Colonic mucosa (tissue), 4 donors: ENCODE data around the gene SLC16A8. TPM values are rescaled to one million over a fixed set of nuclear protein-coding genes. Genes with fewer than 3 reads are reported as not detected.
"Not testable (repeated sequence)": the region's sequence is repeated elsewhere in the genome, so short reads cannot be mapped to it uniquely, and the experiment has no call there.

Experiments used
- DNase-seq: peaks from one replicate; pipeline ENCODE4 v3.0.0-alpha.2; 2020
- H3K27ac ChIP-seq: fragments of 200-600 bp; one replicate; pipeline ENCODE4 v1.8.0; 2021
- H3K27me3 ChIP-seq: fragments of 200-600 bp; one replicate; pipeline ENCODE4 v1.8.0; 2021
- H3K36me3 ChIP-seq: fragments of 200-600 bp; one replicate; pipeline ENCODE4 v1.8.0; 2021
- H3K4me1 ChIP-seq: fragments of 200-600 bp; one replicate; pipeline ENCODE4 v1.8.0; 2021; ENCODE audit warnings: mild to moderate bottlenecking
- H3K4me3 ChIP-seq: fragments of 200-600 bp; one replicate; pipeline ENCODE4 v1.8.0; 2021
- H3K9ac ChIP-seq, 2 donors: one replicate each; pipeline ENCODE4 v1.7.0; 2013; ENCODE audit warnings: control low read depth in 2 of 2, low read depth in 2 of 2, low read length in 2 of 2
- H3K9me3 ChIP-seq: fragments of 200-600 bp; one replicate; pipeline ENCODE4 v1.8.0; 2021
- intact Hi-C: fragments of 100-400 bp; cut with DNase I; formaldehyde crosslinking; loops from one replicate; pipeline ENCODE4 v1.14.1; 2022
- total RNA-seq, 2 donors: library from RNA; stranded (reverse); fragmentation: NEBNext Ultra II Directional in 1 of 2; extraction: Animal tissue kit (Norgen Biotek cat#: 25700) in 1 of 2; gene quantifications; one replicate each; pipeline ENCODE4 v1.2.1, GENCODE V29; 2021
- TF ChIP-seq, protein P1 (sequence below): fragments of 200-600 bp; IDR thresholded peaks from one replicate; pipeline ENCODE4 v1.8.0; 2022; ENCODE audit warnings: antibody characterized with exemption, mild to moderate bottlenecking
- donor health status: healthy.
- donor health status: DM: no; HTN: no; CAD: no.
- donor health status: DM: no; HTN: no; CAD: no.

Gene SLC16A8
- total RNA-seq, 2 donors from 2014 or later = 0.27 TPM; not detected in 1

GRCh38 chr22:38079804-38080203 lies 4.2 kb downstream of the SLC16A8 start:
- TF ChIP-seq, protein P1, sequence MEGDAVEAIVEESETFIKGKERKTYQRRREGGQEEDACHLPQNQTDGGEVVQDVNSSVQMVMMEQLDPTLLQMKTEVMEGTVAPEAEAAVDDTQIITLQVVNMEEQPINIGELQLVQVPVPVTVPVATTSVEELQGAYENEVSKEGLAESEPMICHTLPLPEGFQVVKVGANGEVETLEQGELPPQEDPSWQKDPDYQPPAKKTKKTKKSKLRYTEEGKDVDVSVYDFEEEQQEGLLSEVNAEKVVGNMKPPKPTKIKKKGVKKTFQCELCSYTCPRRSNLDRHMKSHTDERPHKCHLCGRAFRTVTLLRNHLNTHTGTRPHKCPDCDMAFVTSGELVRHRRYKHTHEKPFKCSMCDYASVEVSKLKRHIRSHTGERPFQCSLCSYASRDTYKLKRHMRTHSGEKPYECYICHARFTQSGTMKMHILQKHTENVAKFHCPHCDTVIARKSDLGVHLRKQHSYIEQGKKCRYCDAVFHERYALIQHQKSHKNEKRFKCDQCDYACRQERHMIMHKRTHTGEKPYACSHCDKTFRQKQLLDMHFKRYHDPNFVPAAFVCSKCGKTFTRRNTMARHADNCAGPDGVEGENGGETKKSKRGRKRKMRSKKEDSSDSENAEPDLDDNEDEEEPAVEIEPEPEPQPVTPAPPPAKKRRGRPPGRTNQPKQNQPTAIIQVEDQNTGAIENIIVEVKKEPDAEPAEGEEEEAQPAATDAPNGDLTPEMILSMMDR = no peak
- intact Hi-C loops = no loop called here
- DNase-seq = no peak

DNA sequence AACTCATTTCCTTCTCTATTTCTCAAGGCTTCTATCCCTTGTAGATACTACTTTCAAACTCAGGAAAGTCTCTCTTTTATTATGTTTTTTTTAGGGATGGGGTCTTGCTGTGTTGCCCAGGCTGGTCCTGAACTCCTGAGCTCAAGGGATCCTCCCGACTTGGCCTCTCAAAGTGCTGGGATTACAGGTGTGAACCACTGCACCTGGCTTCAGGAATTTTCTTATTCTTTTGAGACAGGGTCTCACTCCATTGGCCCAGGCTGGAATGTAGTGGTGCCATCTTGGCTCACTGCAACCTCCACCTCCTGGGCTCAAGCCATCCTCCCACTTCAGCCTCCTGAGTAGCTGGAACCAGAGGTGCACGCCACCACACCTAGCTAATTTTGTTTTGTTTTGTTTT lies 4.8 kb downstream of the SLC16A8 start:
- H3K27ac ChIP-seq, H3K4me3 ChIP-seq, H3K36me3 ChIP-seq, H3K9me3 ChIP-seq, H3K9ac ChIP-seq, DNase-seq, H3K4me1 ChIP-seq, intact Hi-C loops: not testable (repeated sequence)
- H3K27me3 ChIP-seq = peaks cover 21% of the 10 kb centered on the region

More at GRCh38 chr22:38079804-38080203, 4.2 kb downstream of the SLC16A8 start:
- Histone ChIP-seq H3K9ac (no peak overlapping the region), H3K27me3 (peaks cover 21% of the 10 kb centered on the region), H3K27ac (no peak overlapping the region), H3K4me3 (no peak overlapping the region), H3K36me3 (no peaks in the 10 kb centered on the region), H3K4me1 (peaks cover 6% of the 10 kb centered on the region), H3K9me3 (no peaks in the 10 kb centered on the region)

DNA sequence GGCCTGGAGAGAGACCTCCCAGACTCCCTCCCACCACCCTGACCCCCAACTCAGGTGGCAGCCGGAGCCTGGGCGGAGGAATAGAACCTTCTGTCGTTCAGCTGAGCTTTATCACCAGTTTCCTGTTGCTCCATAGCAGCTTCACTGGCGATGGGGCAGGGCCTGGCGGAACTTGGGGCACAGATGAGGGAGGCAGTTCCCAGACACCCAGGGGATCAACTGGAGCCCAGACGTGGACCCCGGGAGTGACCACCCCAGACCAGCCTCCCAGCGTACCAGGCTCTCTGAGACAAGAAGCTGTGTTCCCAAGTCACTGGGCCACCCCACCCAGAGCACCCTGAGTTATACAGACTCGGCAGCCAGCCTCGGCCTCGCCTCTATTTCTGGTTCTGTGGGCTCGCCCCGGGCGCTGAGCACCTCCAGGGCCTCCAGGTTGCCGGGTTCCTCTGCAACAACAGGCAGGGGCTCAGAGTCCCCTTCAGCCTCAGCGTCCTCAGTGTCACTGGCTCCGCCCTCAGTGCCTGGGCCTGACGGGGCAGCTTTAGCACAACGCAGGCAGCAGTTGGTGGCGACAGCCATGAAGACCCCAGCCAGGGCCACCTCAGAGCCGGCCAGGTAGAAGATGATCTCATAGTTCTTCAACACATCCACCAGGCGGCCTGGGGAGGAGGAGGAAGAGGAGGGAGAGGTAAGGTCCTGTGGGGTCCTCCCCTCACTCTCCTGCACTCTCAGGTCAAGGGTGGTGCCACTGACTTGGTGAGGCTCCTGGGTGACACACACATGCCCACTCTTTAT lies 5.7 kb downstream of the SLC16A8 start:
- Histone ChIP-seq H3K4me1 (peaks cover 6% of the 10 kb centered on the region), H3K4me3 (no peak overlapping the region), H3K36me3 (no peaks in the 10 kb centered on the region), H3K9ac (no peak overlapping the region), H3K9me3 (no peaks in the 10 kb centered on the region), H3K27me3 (peaks cover 21% of the 10 kb centered on the region), H3K27ac (no peak overlapping the region)
- DNase-seq = no peak
- intact Hi-C loops = no loop called here
- TF ChIP-seq, protein P1 = no peak

DNA sequence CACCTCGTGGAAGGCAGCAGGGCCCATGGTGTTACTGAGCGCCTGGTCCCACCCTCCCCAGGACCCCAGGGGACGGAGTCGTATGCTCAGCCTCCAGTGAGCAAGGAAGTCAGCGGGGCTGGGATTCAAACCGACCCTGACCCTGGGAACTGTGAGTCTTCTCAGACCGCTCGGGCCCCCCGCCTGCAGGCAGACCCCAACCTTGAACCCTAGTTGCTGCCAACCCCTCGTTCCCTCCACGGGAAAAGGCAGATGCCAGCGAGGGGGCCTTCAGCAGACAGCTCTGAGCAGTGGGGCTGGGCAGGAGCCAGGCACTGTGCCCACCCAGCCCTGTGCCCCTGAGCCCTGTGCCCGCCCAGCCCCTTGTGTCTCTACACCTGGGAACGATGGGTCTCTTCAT lies 6.4 kb downstream of the SLC16A8 start:
- H3K9ac ChIP-seq = no peak overlapping the region
- H3K9me3 ChIP-seq = no peaks in the 10 kb centered on the region
- TF ChIP-seq, protein P1 = no peak
- H3K36me3 ChIP-seq = no peaks in the 10 kb centered on the region
- intact Hi-C loops = no loop called here
- H3K4me3 ChIP-seq = no peak overlapping the region
- H3K27ac ChIP-seq = no peak overlapping the region
- peaks cover 18% of the 10 kb centered on the region for H3K27me3 ChIP-seq
- peaks cover 6% of the 10 kb centered on the region for H3K4me1 ChIP-seq
- no peak for DNase-seq

DNA sequence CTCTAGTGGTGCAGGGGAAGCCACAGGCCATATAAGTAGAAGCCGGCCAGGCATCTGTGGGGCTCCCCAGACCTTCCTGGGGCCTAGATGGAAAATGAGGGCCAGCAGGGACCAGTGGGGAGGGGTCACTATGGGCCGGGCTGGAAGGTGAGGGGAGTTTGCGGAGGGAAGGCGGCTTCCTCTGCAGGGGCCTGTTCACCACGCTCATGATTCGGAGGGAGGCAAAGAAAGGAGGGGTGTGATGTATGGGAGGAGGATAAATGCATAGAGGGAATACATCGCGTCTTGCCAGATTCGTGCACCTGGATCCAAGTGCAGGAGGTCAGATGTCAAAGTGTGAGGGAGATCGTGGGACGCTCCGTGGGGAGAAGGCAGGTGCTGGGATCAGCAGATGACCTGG lies 6.9 kb downstream of the SLC16A8 start:
- H3K9me3 ChIP-seq = no peaks in the 10 kb centered on the region
- no peak overlapping the region for H3K27ac ChIP-seq
- DNase-seq = no peak
- H3K4me1 ChIP-seq = peaks cover 6% of the 10 kb centered on the region
- intact Hi-C loops = no loop called here
- no peak overlapping the region for H3K9ac ChIP-seq
- TF ChIP-seq, protein P1 = no peak
- no peak overlapping the region for H3K4me3 ChIP-seq
- no peaks in the 10 kb centered on the region for H3K36me3 ChIP-seq
- peaks cover 13% of the 10 kb centered on the region for H3K27me3 ChIP-seq

DNA sequence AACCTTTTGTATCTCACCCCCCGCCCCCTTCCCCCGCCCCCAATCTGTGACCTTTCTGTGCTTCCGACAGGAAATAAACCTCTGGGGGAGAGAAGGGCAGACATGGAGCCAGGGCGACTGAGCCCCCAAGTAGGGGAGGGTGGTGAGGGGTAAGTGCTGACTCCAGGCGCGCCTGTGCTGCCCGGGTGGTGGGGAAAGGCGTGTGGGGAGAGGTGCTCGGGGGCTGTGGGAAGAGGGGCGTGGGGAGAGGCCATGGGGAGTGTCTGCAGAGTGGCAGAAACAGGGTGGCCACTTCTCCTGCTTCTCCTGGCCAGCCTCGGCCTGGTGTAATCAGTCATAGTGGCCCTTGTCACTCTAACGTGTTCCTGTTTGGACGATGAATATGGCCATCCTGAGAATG lies 8.0 kb downstream of the SLC16A8 start:
- Histone ChIP-seq H3K27me3 (peaks cover 4% of the 10 kb centered on the region), H3K27ac (no peak overlapping the region), H3K9ac (no peak overlapping the region), H3K36me3 (peaks cover 6% of the 10 kb centered on the region), H3K4me3 (no peak overlapping the region), H3K9me3 (no peaks in the 10 kb centered on the region), H3K4me1 (no peaks in the 10 kb centered on the region)
- intact Hi-C loops = no loop called here
- DNase-seq = no peak
- TF ChIP-seq, protein P1 = no peak
